ENCODE data around the gene ICA1L.
A peak's percentile ranks its signal among the peaks of the same experiment; 100 is the strongest.

GRCh38 chr2:202758604-202759003 is 113.0 kb downstream of the ICA1L start:
- TF ChIP-seq, protein P1, sequence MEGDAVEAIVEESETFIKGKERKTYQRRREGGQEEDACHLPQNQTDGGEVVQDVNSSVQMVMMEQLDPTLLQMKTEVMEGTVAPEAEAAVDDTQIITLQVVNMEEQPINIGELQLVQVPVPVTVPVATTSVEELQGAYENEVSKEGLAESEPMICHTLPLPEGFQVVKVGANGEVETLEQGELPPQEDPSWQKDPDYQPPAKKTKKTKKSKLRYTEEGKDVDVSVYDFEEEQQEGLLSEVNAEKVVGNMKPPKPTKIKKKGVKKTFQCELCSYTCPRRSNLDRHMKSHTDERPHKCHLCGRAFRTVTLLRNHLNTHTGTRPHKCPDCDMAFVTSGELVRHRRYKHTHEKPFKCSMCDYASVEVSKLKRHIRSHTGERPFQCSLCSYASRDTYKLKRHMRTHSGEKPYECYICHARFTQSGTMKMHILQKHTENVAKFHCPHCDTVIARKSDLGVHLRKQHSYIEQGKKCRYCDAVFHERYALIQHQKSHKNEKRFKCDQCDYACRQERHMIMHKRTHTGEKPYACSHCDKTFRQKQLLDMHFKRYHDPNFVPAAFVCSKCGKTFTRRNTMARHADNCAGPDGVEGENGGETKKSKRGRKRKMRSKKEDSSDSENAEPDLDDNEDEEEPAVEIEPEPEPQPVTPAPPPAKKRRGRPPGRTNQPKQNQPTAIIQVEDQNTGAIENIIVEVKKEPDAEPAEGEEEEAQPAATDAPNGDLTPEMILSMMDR (IDR thresholded peaks at IDR 0.05), result peak in 1 of 6 experiments; percentile 5
- TF ChIP-seq POLR2A (IDR thresholded peaks at IDR 0.05), result no peak

Measured in thyroid gland (tissue), 4 donors.